Tibial nerve (tissue), 4 donors: ENCODE results near the gene LINGO1.

ENCODE experiments used
- EP300 ChIP-seq, 2 donors: sonication (generic); formaldehyde crosslinking; IDR thresholded peaks; one replicate each; pipeline ENCODE4 v1.6.1; 2017; ENCODE audit warnings: antibody characterized with exemption in 2 of 2, mild to moderate bottlenecking in 1 of 2
- TF ChIP-seq, protein P1 (sequence below), 5 experiments: fragments of 200-600 bp in 3 of 5; fragments of 450-650 bp in 2 of 5; sonication (generic) in 3 of 5; IDR thresholded peaks; one replicate each; pipeline ENCODE4 v1.5.1; 2016 to 2019; ENCODE audit warnings: antibody characterized with exemption in 5 of 5, mild to moderate bottlenecking in 3 of 5, moderate library complexity in 2 of 5

DNA sequence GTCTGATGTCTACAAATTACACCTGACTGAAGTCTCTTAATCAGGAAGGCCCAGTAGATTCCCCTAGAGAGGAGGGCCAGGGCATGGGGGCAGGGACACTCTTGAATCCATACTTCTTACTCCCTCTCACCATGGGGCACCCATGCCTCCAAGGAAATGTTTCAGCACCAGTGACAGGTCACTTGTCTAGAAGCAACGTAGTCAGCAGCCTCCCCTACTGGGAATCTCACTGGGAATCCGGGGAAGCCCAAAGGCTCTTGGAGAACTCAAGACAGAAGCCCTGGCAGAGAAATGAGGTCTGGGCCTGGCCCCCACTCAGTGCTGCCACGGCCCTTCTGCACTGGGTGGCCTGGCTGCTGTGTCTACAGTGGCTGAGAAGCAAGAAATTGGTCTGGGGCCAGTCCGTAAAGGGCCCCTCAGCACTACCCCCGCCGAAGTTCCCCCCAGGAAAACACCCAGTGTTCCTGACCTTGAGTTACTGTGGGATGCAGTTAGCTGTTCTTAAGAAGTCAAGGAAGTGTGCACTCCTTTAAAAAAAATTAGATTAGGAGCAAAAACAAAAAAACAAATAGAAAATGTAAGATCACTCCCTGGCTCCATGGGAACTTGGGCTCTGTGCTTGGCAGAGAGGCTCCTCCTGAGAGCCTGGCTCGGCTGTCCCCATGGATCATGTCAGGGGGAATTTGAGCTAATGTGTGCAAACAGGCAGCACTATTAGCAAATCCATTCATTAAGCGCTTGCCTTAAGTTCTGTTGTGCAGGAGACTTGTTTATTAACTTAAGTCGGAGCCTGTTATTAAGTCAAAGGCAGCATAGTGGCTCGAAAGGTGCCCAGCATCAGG is 5.4 kb upstream of the LINGO1 start:
- no peak for TF ChIP-seq EP300 (IDR thresholded peaks at IDR 0.05)
- TF ChIP-seq, protein P1, sequence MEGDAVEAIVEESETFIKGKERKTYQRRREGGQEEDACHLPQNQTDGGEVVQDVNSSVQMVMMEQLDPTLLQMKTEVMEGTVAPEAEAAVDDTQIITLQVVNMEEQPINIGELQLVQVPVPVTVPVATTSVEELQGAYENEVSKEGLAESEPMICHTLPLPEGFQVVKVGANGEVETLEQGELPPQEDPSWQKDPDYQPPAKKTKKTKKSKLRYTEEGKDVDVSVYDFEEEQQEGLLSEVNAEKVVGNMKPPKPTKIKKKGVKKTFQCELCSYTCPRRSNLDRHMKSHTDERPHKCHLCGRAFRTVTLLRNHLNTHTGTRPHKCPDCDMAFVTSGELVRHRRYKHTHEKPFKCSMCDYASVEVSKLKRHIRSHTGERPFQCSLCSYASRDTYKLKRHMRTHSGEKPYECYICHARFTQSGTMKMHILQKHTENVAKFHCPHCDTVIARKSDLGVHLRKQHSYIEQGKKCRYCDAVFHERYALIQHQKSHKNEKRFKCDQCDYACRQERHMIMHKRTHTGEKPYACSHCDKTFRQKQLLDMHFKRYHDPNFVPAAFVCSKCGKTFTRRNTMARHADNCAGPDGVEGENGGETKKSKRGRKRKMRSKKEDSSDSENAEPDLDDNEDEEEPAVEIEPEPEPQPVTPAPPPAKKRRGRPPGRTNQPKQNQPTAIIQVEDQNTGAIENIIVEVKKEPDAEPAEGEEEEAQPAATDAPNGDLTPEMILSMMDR (IDR thresholded peaks at IDR 0.05) = no peak
